GM12878 (cell line): ENCODE results near the gene SLC35F3. TPM values are rescaled to one million over a fixed set of nuclear protein-coding genes. Genes with fewer than 3 reads are reported as not detected.

Experiments used
- ATAC-seq: fragments of 200-7000 bp; cut with Tn5 transposase; 3 replicates; pipeline ENCODE4 v1.9.1; 2020; ENCODE audit warnings: mild to moderate bottlenecking, moderate library complexity
- BruUV-seq: library from RNA; stranded (reverse); fragments of 400-500 nt; replicated peaks from 2 replicates; lab custom pipeline; 2021; lab: Mats Ljungman, UMichigan
- CTCF ChIA-PET: fragments of 300-600 bp; sonication (Branson Sonifier 250); formaldehyde crosslinking; extraction: SDS; loops from one replicate; lab custom pipeline; 2021; ENCODE audit warnings: inconsistent platforms; lab: Yijun Ruan, JAX
- POLR2A ChIA-PET: fragments of 350-600 bp; formaldehyde crosslinking; extraction: SDS; loops from one replicate; lab custom pipeline; 2021; ENCODE audit warnings: inconsistent platforms; lab: Charles Lee
- RAD21 ChIA-PET: fragments of 300-600 bp; sonication (Branson Sonifier 250); formaldehyde crosslinking; loops from one replicate; lab custom pipeline; 2023; ENCODE audit warnings: antibody characterized with exemption; ENCODE audit not compliant: unreplicated experiment; lab: Charles Lee
- SMC1A ChIA-PET: fragments of 300-600 bp; sonication (Branson Sonifier 250); formaldehyde crosslinking; loops from one replicate; lab custom pipeline; 2023; ENCODE audit not compliant: unreplicated experiment, uncharacterized antibody; lab: Charles Lee
- DNase-seq: peaks from one replicate; pipeline ENCODE4 v3.0.0-alpha.2; 2011; ENCODE audit warnings: low read depth, low spot score
- FAIRE-seq: peaks from 3 replicates; lab custom pipeline; 2011; peaks lifted over from hg19 to GRCh38; lab: Jason Lieb, UNC
- H2AFZ ChIP-seq: 2 replicates; pipeline ENCODE4 v1.6.0; 2011; ENCODE audit warnings: low read depth, low read length, control low read depth; ENCODE audit not compliant: control insufficient read depth
- H3K27ac ChIP-seq: 2 replicates; pipeline ENCODE4 v1.5.1; 2011; ENCODE audit warnings: control low read depth; ENCODE audit not compliant: control insufficient read depth, insufficient read depth
- H3K27me3 ChIP-seq, 2 experiments: replicated peaks in 1 of 2; 2 replicates each; pipeline versions ENCODE4 v1.6.0 to v1.6.1; 2011; ENCODE audit warnings: low read length in 1 of 2; ENCODE audit not compliant: control insufficient read depth in 2 of 2, insufficient read depth in 2 of 2
- H3K36me3 ChIP-seq, 2 experiments: 2 replicates each; pipeline ENCODE4 v1.5.1; 2011; ENCODE audit warnings: low read length in 1 of 2; ENCODE audit not compliant: control insufficient read depth in 2 of 2, insufficient read depth in 2 of 2
- H3K4me1 ChIP-seq: 2 replicates; pipeline ENCODE4 v1.6.1; 2011; ENCODE audit warnings: mild to moderate bottlenecking, low read length, moderate library complexity, mixed read lengths; ENCODE audit not compliant: control insufficient read depth, insufficient read depth
- H3K4me2 ChIP-seq: 2 replicates; pipeline ENCODE4 v1.6.0; 2011; ENCODE audit warnings: control low read depth; ENCODE audit not compliant: control insufficient read depth, insufficient read depth
- H3K4me3 ChIP-seq: fragments of 200-600 bp; sonication (generic); 2 replicates; pipeline ENCODE4 v1.5.1; 2016
- H3K79me2 ChIP-seq: 2 replicates; pipeline ENCODE4 v1.6.0; 2011; ENCODE audit warnings: low read length; ENCODE audit not compliant: control insufficient read depth, insufficient read depth
- H3K9ac ChIP-seq: 2 replicates; pipeline ENCODE4 v1.8.0; 2011; ENCODE audit warnings: low read length, control low read depth, mixed read lengths; ENCODE audit not compliant: control insufficient read depth, insufficient read depth
- H3K9me3 ChIP-seq: replicated peaks from 3 replicates; pipeline ENCODE4 v1.5.1; 2011; ENCODE audit warnings: mild to moderate bottlenecking, low read length; ENCODE audit not compliant: control insufficient read depth, insufficient read depth
- H4K20me1 ChIP-seq: 2 replicates; pipeline ENCODE4 v1.6.0; 2011; ENCODE audit not compliant: control insufficient read depth, insufficient read depth
- ASH2L ChIP-seq: fragments of 300-600, 200-600 bp; sonication (generic); IDR thresholded peaks from 2 replicates; pipeline ENCODE4 v1.6.1; 2017; ENCODE audit warnings: low read depth, mild to moderate bottlenecking, borderline replicate concordance
- CHD2 ChIP-seq: IDR thresholded peaks from 2 replicates; pipeline ENCODE4 v1.6.1; 2011; ENCODE audit warnings: low read depth, low read length, improper control_type of control experiment, borderline replicate concordance
- CUX1 ChIP-seq: IDR thresholded peaks from 2 replicates; pipeline ENCODE4 v1.6.1; 2012; ENCODE audit warnings: improper control_type of control experiment, low read depth, low read length; ENCODE audit not compliant: insufficient replicate concordance
- HDAC2 ChIP-seq: fragments of 200-600 bp; sonication (generic); IDR thresholded peaks from 2 replicates; pipeline ENCODE4 v1.6.1; 2017
- IRF3 ChIP-seq: fragments of 450-650 bp; IDR thresholded peaks from 2 replicates; pipeline ENCODE4 v1.6.1; 2014; ENCODE audit warnings: mild to moderate bottlenecking
- KAT2A ChIP-seq: conservative IDR thresholded peaks from 2 replicates; pipeline ENCODE4 v1.6.1; 2011; ENCODE audit warnings: low read depth, low read length; ENCODE audit not compliant: control insufficient read depth
- MYB ChIP-seq: fragments of 150-350 bp; IDR thresholded peaks from 2 replicates; pipeline ENCODE4 v1.6.1; 2014; ENCODE audit warnings: mild to moderate bottlenecking, low read depth, low read length, borderline replicate concordance
- NBN ChIP-seq: fragments of 450-650 bp; IDR thresholded peaks from 2 replicates; pipeline ENCODE4 v1.6.1; 2016
- NFIC ChIP-seq: IDR thresholded peaks from 2 replicates; pipeline ENCODE4 v1.6.1; 2012; ENCODE audit warnings: low read depth, mild to moderate bottlenecking, inconsistent platforms, low read length, moderate library complexity
- PAX8 ChIP-seq: fragments of 450-650 bp; IDR thresholded peaks from 2 replicates; pipeline ENCODE4 v1.6.1; 2017; ENCODE audit warnings: mild to moderate bottlenecking, moderate library complexity
- RBBP5 ChIP-seq: fragments of 200-600 bp; sonication (generic); conservative IDR thresholded peaks from 2 replicates; pipeline ENCODE4 v1.6.1; 2016
- SKIL ChIP-seq: fragments of 450-650 bp; IDR thresholded peaks from 2 replicates; pipeline ENCODE4 v1.6.1; 2017; ENCODE audit warnings: mild to moderate bottlenecking, low read depth, inconsistent platforms; ENCODE audit not compliant: poor library complexity, severe bottlenecking
- SMC3 ChIP-seq: IDR thresholded peaks from 2 replicates; pipeline ENCODE4 v1.6.1; 2011; ENCODE audit warnings: low read length, improper control_type of control experiment, borderline replicate concordance
- TCF3 ChIP-seq: IDR thresholded peaks from 2 replicates; pipeline ENCODE4 v1.6.1; 2012; ENCODE audit warnings: low read depth, mild to moderate bottlenecking, low read length, borderline replicate concordance; ENCODE audit not compliant: insufficient read depth
- WGBS: methylation state at CpG from one replicate; pipeline ENCODE4 v1.1.6; 2016; ENCODE audit warnings: low lambda C conversion rate; ENCODE audit not compliant: insufficient replicate concordance, insufficient coverage; ENCODE audit errors: missing lambda C conversion rate; 5-methylcytosine and 5-hydroxymethylcytosine counted together
- in situ Hi-C: fragments of 300-500 bp; cut with MboI; formaldehyde crosslinking; loops from 9 replicates; pipeline ENCODE4 v1.14.3; 2018; ENCODE audit warnings: mixed read lengths
- intact Hi-C: fragments of 100-400 bp; cut with micrococcal nuclease; formaldehyde crosslinking; loops from one replicate; pipeline ENCODE4 v1.14.2; 2022; ENCODE audit not compliant: unreplicated experiment
- polyA plus RNA-seq, 11 experiments: library from polyadenylated mRNA; depleted of rRNA in 4 of 11; unstranded in 6 of 11; stranded (reverse) in 5 of 11; fragments of >200 nt; fragmentation: Nextera tagmentation in 4 of 11; fragmentation: Illumina TruSeq in 1 of 11; extraction: Ambion mirVana in 4 of 11; extraction: Trizol in 1 of 11; gene quantifications; 1 replicate in 1 of 11; 2 replicates in 10 of 11; pipeline versions ENCODE4 v1.2.1 to v1.2.3, GENCODE V29; 2011 to 2016; ENCODE audit warnings: inconsistent platforms in 2 of 11, missing spikeins in 2 of 11, low read depth in 1 of 11
- total RNA-seq, 4 experiments: library from RNA; depleted of rRNA in 3 of 4; stranded (reverse); fragments of >200 nt in 3 of 4; fragmentation: Illumina TruSeq in 1 of 4; extraction: Trizol in 1 of 4; gene quantifications; 2 replicates each; pipeline versions ENCODE4 v1.2.1 to v1.2.3, GENCODE V29; 2013 to 2021

The SLC35F3 gene
- total and polyA plus RNA-seq, 10 of the 15 experiments (the other 5 are each of a cell fraction or from before 2014, with no cell fraction given), result 1.0 to 8.6 (median 5.7) TPM

- ATAC-seq, result no peak; the same call in 2 of the 3 replicates
- Histone ChIP-seq H3K27me3 (peaks cover 0 to 2% of the 10 kb centered on the region in 2 experiments; a peak in 3 of 4 replicates), H3K79me2 (no peaks in the 10 kb centered on the region), H3K4me3 (no peak overlapping the region), H3K9ac (no peak overlapping the region), H4K20me1 (no peaks in the 10 kb centered on the region), H3K4me2 (no peak overlapping the region), H3K36me3 (no peaks in the 10 kb centered on the region), H2AFZ (no peak overlapping the region), H3K9me3 (no peaks in the 10 kb centered on the region), H3K4me1 (no peaks in the 10 kb centered on the region), H3K27ac (no peak overlapping the region)
- WGBS, result 58% methylated on average over 1 of the region's 1 CpG
- in situ Hi-C loops (no loop called here), intact Hi-C loops (no loop called here)
- POLR2A ChIA-PET, result no interaction called here
- no peak for FAIRE-seq
- no peak for DNase-seq
- BruUV-seq, result no TSS peak
- CTCF ChIA-PET, result interaction anchor here (0.7 kb wide), 1 partner anchor 121 kb away, joined by 3 read pairs; no protein-coding TSS in a partner anchor
- SMC1A ChIA-PET, result interaction anchor here (0.7 kb wide), 1 partner anchor 125 kb away, joined by 3 read pairs; no protein-coding TSS in a partner anchor
- RAD21 ChIA-PET, result no interaction called here
- TF ChIP-seq SMC3 (no peak), HDAC2 (no peak), NBN (no peak), RBBP5 (no peak), NFIC (no peak), PAX8 (no peak), MYB (no peak), SKIL (no peak), TCF3 (no peak), IRF3 (no peak), CHD2 (no peak), KAT2A (no peak), ASH2L (no peak), CUX1 (no peak)
These were observed 281.0 kb downstream of the SLC35F3 start for GRCh38 chr1:234185438-234185837.
